Type B pancreatic cell (in vitro differentiated cells): Measurements from ENCODE around the gene SOX5. TPM values are rescaled to one million over a fixed set of nuclear protein-coding genes. Genes with fewer than 3 reads are reported as not detected.

ENCODE experiments used
- DNase-seq: peaks from one replicate; pipeline ENCODE4 v3.0.0; 2021; ENCODE audit warnings: mixed read lengths; ENCODE audit not compliant: unreplicated experiment; ENCODE audit errors: extremely low spot score
- H3K27ac Mint-ChIP-seq: 2 replicates; pipeline ENCODE4 v1.8.0; 2021; ENCODE audit warnings: mild to moderate bottlenecking, mixed read lengths
- H3K27me3 Mint-ChIP-seq: 2 replicates; pipeline ENCODE4 v1.8.0; 2021; ENCODE audit warnings: mixed read lengths
- H3K36me3 Mint-ChIP-seq: 2 replicates; pipeline ENCODE4 v1.8.0; 2021; ENCODE audit warnings: mixed read lengths
- H3K4me1 Mint-ChIP-seq: one replicate; pipeline ENCODE4 v1.8.0; 2021; ENCODE audit warnings: mixed read lengths; ENCODE audit not compliant: unreplicated experiment
- H3K4me3 Mint-ChIP-seq: 2 replicates; pipeline ENCODE4 v1.8.0; 2021; ENCODE audit warnings: mild to moderate bottlenecking, mixed read lengths
- H3K9me3 Mint-ChIP-seq: 2 replicates; pipeline ENCODE4 v1.8.0; 2021; ENCODE audit warnings: mixed read lengths
- CTCF ChIP-seq: fragments of 200-600 bp; sonication (generic); conservative IDR thresholded peaks from 2 replicates; pipeline ENCODE4 v1.5.0; 2021; ENCODE audit warnings: antibody characterized with exemption, mild to moderate bottlenecking
- total RNA-seq: library from RNA; stranded (reverse); gene quantifications from 2 replicates; pipeline ENCODE4 v1.2.1, GENCODE V29; 2021; ENCODE audit warnings: low replicate concordance

Gene SOX5
- total RNA-seq, 1 donor from 2014 or later, result 32.8 TPM

GRCh38 chr12:23618718-23619117, 330.8 kb downstream of the SOX5 start:
- H3K27me3 Mint-ChIP-seq, result peaks cover 9% of the 10 kb centered on the region

GRCh38 chr12:23617749-23618148, 331.7 kb downstream of the SOX5 start:
- TF ChIP-seq CTCF, result no peak
- no peak overlapping the region for H3K4me3 Mint-ChIP-seq
- no peaks in the 10 kb centered on the region for H3K4me1 Mint-ChIP-seq
- no peak overlapping the region for H3K27ac Mint-ChIP-seq
- H3K9me3 Mint-ChIP-seq, result no peaks in the 10 kb centered on the region
- H3K27me3 Mint-ChIP-seq, result peaks cover 9% of the 10 kb centered on the region
- peaks cover 20% of the 10 kb centered on the region for H3K36me3 Mint-ChIP-seq
- no peak for DNase-seq

More at GRCh38 chr12:23618718-23619117, 330.8 kb downstream of the SOX5 start:
- no peak for TF ChIP-seq CTCF
- H3K4me1 Mint-ChIP-seq, result no peaks in the 10 kb centered on the region
- no peak for DNase-seq
- no peak overlapping the region for H3K27ac Mint-ChIP-seq
- peaks cover 17% of the 10 kb centered on the region for H3K36me3 Mint-ChIP-seq
- H3K4me3 Mint-ChIP-seq, result no peak overlapping the region
- peaks cover under 1% of the 10 kb centered on the region for H3K9me3 Mint-ChIP-seq

GRCh38 chr12:23614280-23614679, 335.2 kb downstream of the SOX5 start:
- Mint-ChIP-seq H3K4me1 (no peaks in the 10 kb centered on the region), H3K9me3 (no peaks in the 10 kb centered on the region), H3K36me3 (peaks cover 24% of the 10 kb centered on the region), H3K27me3 (peaks cover 5% of the 10 kb centered on the region), H3K27ac (no peak overlapping the region), H3K4me3 (no peak overlapping the region)
- no peak for TF ChIP-seq CTCF
- no peak for DNase-seq

DNA sequence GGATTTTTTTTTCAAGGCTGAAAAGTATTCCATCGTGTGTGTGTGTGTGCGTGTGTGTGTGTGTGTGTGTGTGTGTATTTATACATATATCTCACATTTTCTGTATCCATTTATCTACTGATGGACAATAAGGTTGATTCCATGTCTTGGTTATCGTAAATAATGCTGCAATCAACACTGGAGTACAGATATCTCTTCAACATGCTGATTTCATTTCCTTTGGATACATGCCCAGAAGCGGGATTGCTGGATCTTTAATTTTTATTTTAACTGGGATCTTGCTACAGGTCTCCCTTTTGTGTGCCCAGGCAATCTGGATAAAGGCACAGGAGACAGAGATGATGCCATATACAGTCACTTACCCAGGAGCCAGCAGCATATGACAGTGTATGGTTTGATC, 338.1 kb downstream of the SOX5 start:
- no peak for TF ChIP-seq CTCF
- H3K27me3 Mint-ChIP-seq, result no peaks in the 10 kb centered on the region
- DNase-seq, result no peak
- no peak overlapping the region for H3K27ac Mint-ChIP-seq
- no peaks in the 10 kb centered on the region for H3K4me1 Mint-ChIP-seq
- no peaks in the 10 kb centered on the region for H3K9me3 Mint-ChIP-seq
- H3K36me3 Mint-ChIP-seq, result peaks cover 20% of the 10 kb centered on the region
- H3K4me3 Mint-ChIP-seq, result no peak overlapping the region

GRCh38 chr12:23600919-23601318, 348.6 kb downstream of the SOX5 start:
- DNase-seq, result no peak
- Mint-ChIP-seq H3K36me3 (peaks cover 33% of the 10 kb centered on the region), H3K4me1 (no peaks in the 10 kb centered on the region), H3K27me3 (no peaks in the 10 kb centered on the region), H3K4me3 (no peak overlapping the region), H3K9me3 (peaks cover 11% of the 10 kb centered on the region), H3K27ac (no peak overlapping the region)
- no peak for TF ChIP-seq CTCF

- Mint-ChIP-seq H3K27ac (no peak overlapping the region), H3K4me1 (no peaks in the 10 kb centered on the region), H3K4me3 (no peak overlapping the region), H3K27me3 (no peaks in the 10 kb centered on the region), H3K36me3 (peaks cover 16% of the 10 kb centered on the region), H3K9me3 (peaks cover 11% of the 10 kb centered on the region)
- DNase-seq, result no peak
- no peak for TF ChIP-seq CTCF
Observed at GRCh38 chr12:23596568-23596967, 352.9 kb downstream of the SOX5 start.
